B cell (primary cell): ENCODE data around the gene CTXND2.

ENCODE experiments used
- EZH2 ChIP-seq: IDR thresholded peaks from 2 replicates; pipeline ENCODE4 v1.6.1; 2012; ENCODE audit warnings: borderline replicate concordance, low read depth, mild to moderate bottlenecking, moderate library complexity, low read length; ENCODE audit not compliant: insufficient read depth, poor library complexity, severe bottlenecking
- TF ChIP-seq, protein P1 (sequence below): fragments of 200-600 bp; IDR thresholded peaks from one replicate; pipeline ENCODE4 v1.8.0; 2022; ENCODE audit warnings: antibody characterized with exemption, mild to moderate bottlenecking

- TF ChIP-seq, protein P1, sequence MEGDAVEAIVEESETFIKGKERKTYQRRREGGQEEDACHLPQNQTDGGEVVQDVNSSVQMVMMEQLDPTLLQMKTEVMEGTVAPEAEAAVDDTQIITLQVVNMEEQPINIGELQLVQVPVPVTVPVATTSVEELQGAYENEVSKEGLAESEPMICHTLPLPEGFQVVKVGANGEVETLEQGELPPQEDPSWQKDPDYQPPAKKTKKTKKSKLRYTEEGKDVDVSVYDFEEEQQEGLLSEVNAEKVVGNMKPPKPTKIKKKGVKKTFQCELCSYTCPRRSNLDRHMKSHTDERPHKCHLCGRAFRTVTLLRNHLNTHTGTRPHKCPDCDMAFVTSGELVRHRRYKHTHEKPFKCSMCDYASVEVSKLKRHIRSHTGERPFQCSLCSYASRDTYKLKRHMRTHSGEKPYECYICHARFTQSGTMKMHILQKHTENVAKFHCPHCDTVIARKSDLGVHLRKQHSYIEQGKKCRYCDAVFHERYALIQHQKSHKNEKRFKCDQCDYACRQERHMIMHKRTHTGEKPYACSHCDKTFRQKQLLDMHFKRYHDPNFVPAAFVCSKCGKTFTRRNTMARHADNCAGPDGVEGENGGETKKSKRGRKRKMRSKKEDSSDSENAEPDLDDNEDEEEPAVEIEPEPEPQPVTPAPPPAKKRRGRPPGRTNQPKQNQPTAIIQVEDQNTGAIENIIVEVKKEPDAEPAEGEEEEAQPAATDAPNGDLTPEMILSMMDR: no peak
- no peak for TF ChIP-seq EZH2
Measured at GRCh38 chr1:150874455-150875196, 12.3 kb upstream of the CTXND2 start.
